A673 (cell line): ENCODE data around the gene SH3TC1. TPM values are rescaled to one million over a fixed set of nuclear protein-coding genes. Genes with fewer than 3 reads are reported as not detected.

Source experiments
- BruUV-seq: library from RNA; stranded (reverse); fragments of 400-500 nt; replicated peaks from 2 replicates; lab custom pipeline; 2021; lab: Mats Ljungman, UMichigan
- CTCF ChIA-PET: fragments of 300-600 bp; sonication (Branson Sonifier 250); formaldehyde crosslinking; loops from one replicate; lab custom pipeline; 2022; ENCODE audit warnings: antibody characterized with exemption; lab: Charles Lee
- POLR2A ChIA-PET: fragments of 300-600 bp; sonication (Branson Sonifier 250); formaldehyde crosslinking; loops from one replicate; lab custom pipeline; 2022; ENCODE audit warnings: antibody characterized with exemption; ENCODE audit not compliant: low non-redundant PET; lab: Charles Lee
- DNase-seq: peaks from one replicate; pipeline ENCODE4 v3.0.0-alpha.2; 2015; ENCODE audit warnings: low spot score
- H3K27ac ChIP-seq: fragments of 200-600 bp; sonication (generic); 2 replicates; pipeline ENCODE4 v1.5.1; 2016; ENCODE audit warnings: mixed run types, low read depth, mild to moderate bottlenecking, mixed read lengths, antibody characterized with exemption, low read length; ENCODE audit not compliant: poor library complexity, severe bottlenecking
- H3K27me3 ChIP-seq: fragments of 200-600 bp; sonication (generic); replicated peaks from 2 replicates; pipeline ENCODE4 v1.6.1; 2017; ENCODE audit warnings: mixed run types, low read depth, mild to moderate bottlenecking, mixed read lengths, antibody characterized with exemption, low read length; ENCODE audit not compliant: insufficient read depth, poor library complexity
- H3K36me3 ChIP-seq: fragments of 200-600 bp; sonication (generic); 2 replicates; pipeline ENCODE4 v1.6.1; 2016; ENCODE audit warnings: mixed run types, mild to moderate bottlenecking, mixed read lengths, antibody characterized with exemption, low read length; ENCODE audit not compliant: insufficient read depth, poor library complexity, severe bottlenecking
- H3K4me1 ChIP-seq: fragments of 200-600 bp; sonication (generic); 2 replicates; pipeline ENCODE4 v1.6.1; 2017; ENCODE audit warnings: mixed run types, mild to moderate bottlenecking, mixed read lengths, antibody characterized with exemption, low read length; ENCODE audit not compliant: insufficient read depth, poor library complexity, severe bottlenecking
- H3K4me3 ChIP-seq: fragments of 200-600 bp; sonication (generic); 2 replicates; pipeline ENCODE4 v1.5.1; 2016; ENCODE audit warnings: low read depth, mixed run types, mild to moderate bottlenecking, mixed read lengths, low read length; ENCODE audit not compliant: poor library complexity, severe bottlenecking
- H3K9me3 ChIP-seq: fragments of 200-600 bp; sonication (generic); 2 replicates; pipeline ENCODE4 v1.6.1; 2016; ENCODE audit warnings: mixed run types, low read depth, mild to moderate bottlenecking, mixed read lengths, antibody characterized with exemption, low read length; ENCODE audit not compliant: poor library complexity, severe bottlenecking
- EZH2 ChIP-seq: fragments of 200-600 bp; sonication (generic); IDR thresholded peaks from 2 replicates; pipeline ENCODE4 v1.6.1; 2017; ENCODE audit warnings: borderline replicate concordance, low read depth, mild to moderate bottlenecking, mixed read lengths, antibody characterized with exemption, low read length; ENCODE audit not compliant: poor library complexity, severe bottlenecking
- intact Hi-C: fragments of 100-400 bp; cut with micrococcal nuclease; formaldehyde crosslinking; loops from one replicate; pipeline ENCODE4 v1.10.0; 2022; ENCODE audit not compliant: unreplicated experiment
- total RNA-seq: library from RNA; stranded (reverse); gene quantifications from 2 replicates; pipeline ENCODE4 v1.2.3, GENCODE V29; 2021
- TF ChIP-seq, protein P1 (sequence below): fragments of 300-800, 200-600 bp; sonication (generic); conservative IDR thresholded peaks from 2 replicates; pipeline ENCODE4 v1.5.1; 2017; ENCODE audit warnings: low read depth, mild to moderate bottlenecking, antibody characterized with exemption, low read length, moderate library complexity, mixed read lengths

The SH3TC1 gene
- total RNA-seq, 1 experiment from 2014 or later = 0.71 TPM

DNA sequence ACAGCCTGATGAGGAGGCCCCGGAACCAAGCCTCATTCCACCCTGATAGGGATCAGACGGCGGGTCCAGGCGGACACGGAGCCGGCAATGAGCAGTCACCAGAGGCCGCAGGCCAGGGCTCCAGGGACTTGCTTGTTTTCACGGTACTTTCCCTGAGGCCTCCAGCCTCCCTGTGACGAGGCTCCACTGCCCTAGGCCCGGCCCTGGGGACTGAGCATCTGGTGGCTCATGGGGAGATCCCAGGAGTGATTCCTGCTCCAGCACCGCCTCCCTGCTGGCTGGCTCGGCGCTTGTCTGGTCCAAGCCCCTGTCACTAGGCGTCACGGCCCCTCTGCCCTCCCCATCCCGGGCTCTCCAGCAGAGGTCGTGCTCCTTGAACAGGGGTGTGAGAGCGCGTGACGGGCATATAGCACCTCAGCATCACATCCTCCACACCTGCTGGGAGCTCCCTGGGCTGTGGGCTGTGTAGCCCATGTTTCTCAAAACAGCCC, 84.6 kb downstream of the SH3TC1 start:
- TF ChIP-seq EZH2 = no peak
- TF ChIP-seq, protein P1, sequence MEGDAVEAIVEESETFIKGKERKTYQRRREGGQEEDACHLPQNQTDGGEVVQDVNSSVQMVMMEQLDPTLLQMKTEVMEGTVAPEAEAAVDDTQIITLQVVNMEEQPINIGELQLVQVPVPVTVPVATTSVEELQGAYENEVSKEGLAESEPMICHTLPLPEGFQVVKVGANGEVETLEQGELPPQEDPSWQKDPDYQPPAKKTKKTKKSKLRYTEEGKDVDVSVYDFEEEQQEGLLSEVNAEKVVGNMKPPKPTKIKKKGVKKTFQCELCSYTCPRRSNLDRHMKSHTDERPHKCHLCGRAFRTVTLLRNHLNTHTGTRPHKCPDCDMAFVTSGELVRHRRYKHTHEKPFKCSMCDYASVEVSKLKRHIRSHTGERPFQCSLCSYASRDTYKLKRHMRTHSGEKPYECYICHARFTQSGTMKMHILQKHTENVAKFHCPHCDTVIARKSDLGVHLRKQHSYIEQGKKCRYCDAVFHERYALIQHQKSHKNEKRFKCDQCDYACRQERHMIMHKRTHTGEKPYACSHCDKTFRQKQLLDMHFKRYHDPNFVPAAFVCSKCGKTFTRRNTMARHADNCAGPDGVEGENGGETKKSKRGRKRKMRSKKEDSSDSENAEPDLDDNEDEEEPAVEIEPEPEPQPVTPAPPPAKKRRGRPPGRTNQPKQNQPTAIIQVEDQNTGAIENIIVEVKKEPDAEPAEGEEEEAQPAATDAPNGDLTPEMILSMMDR = no peak
- no peak for DNase-seq
- BruUV-seq = no TSS peak

GRCh38 chr4:8284391-8284790, 85.3 kb downstream of the SH3TC1 start:
- Histone ChIP-seq H3K27me3 (no peaks in the 10 kb centered on the region), H3K4me3 (no peak overlapping the region), H3K27ac (no peak overlapping the region), H3K9me3 (no peaks in the 10 kb centered on the region), H3K36me3 (no peaks in the 10 kb centered on the region), H3K4me1 (no peaks in the 10 kb centered on the region)
- DNase-seq = no peak
- ChIA-PET POLR2A (no interaction called here), CTCF (no interaction called here)
- TF ChIP-seq, protein P1 = no peak
- TF ChIP-seq EZH2 = no peak
- no TSS peak for BruUV-seq
- intact Hi-C loops = no loop called here

More for the DNA sequence above, 84.6 kb downstream of the SH3TC1 start:
- H3K4me1 ChIP-seq = peaks cover under 1% of the 10 kb centered on the region
- ChIA-PET CTCF (no interaction called here), POLR2A (no interaction called here)
- intact Hi-C loops = no loop called here
- H3K4me3 ChIP-seq = no peak overlapping the region
- H3K36me3 ChIP-seq = no peaks in the 10 kb centered on the region
- H3K27ac ChIP-seq = no peak overlapping the region
- H3K27me3 ChIP-seq = no peaks in the 10 kb centered on the region
- no peaks in the 10 kb centered on the region for H3K9me3 ChIP-seq

DNA sequence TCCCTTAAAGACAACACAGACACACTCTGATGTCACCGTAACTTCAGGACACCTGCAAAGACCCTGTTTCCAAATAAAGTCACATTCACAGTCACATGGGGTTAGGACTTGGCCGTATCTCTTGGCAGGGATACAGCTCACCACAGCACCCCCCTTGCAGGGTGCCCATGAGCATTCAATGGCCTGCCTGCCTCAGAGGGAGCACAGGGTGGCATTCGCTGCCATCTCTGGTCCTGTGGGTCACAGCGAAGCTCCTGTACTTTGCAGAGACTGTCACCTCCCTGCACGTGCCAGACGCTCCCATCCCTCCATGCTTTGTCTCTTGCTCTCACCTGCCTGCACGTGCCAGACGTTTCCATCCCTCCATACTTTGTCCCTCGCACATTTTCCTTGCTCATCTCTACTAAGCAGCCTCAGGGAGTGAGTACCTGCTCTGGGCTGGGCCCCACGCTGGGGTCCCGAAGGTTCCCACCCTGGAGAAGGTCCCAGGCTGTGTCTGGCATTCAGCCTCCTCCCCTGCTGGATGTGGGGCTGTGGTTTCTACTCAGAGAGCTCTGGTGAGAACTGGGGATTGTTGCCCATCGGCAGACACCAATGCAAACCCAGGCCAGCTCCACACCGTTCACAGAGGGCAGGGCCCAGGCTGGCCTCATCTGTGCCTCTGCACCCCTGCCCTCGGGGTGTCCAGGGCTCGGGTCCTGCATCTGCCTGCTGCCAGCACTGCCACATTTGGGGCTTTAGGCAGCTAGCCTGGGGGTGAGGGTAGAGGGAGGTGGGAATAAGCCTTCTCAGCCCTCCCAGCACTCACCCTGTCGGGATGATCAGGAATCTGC, 86.3 kb downstream of the SH3TC1 start:
- ChIA-PET POLR2A (no interaction called here), CTCF (no interaction called here)
- H3K4me1 ChIP-seq = no peaks in the 10 kb centered on the region
- H3K27me3 ChIP-seq = no peaks in the 10 kb centered on the region
- H3K36me3 ChIP-seq = no peaks in the 10 kb centered on the region
- BruUV-seq = no TSS peak
- DNase-seq = no peak
- no peak overlapping the region for H3K4me3 ChIP-seq
- TF ChIP-seq, protein P1 = no peak
- intact Hi-C loops = no loop called here
- H3K27ac ChIP-seq = no peak overlapping the region
- H3K9me3 ChIP-seq = no peaks in the 10 kb centered on the region
